Naive B cell (primary cell): ENCODE data around the gene TOPBP1. TPM values are rescaled to one million over a fixed set of nuclear protein-coding genes. Genes with fewer than 3 reads are reported as not detected.

Experiments
- ATAC-seq, 2 donors: fragments of 150-1000 bp; cut with Tn5 transposase; 2 replicates each; pipeline ENCODE4 v1.10.0; 2021; ENCODE audit warnings: low read depth in 2 of 2, mild to moderate bottlenecking in 2 of 2, moderate library complexity in 2 of 2
- DNase-seq: peaks from one replicate; pipeline ENCODE4 v3.0.0; 2022
- H3K27ac Mint-ChIP-seq, 6 donors: one replicate each; pipeline ENCODE4 v1.8.0; 2020 to 2022; ENCODE audit warnings: mild to moderate bottlenecking in 6 of 6, mixed read lengths in 6 of 6, moderate library complexity in 5 of 6, inconsistent platforms in 2 of 6
- H3K27me3 Mint-ChIP-seq, 3 donors: one replicate each; pipeline ENCODE4 v1.8.0; 2021 to 2022; ENCODE audit warnings: mixed read lengths in 3 of 3, mild to moderate bottlenecking in 1 of 3
- H3K36me3 Mint-ChIP-seq, 2 donors: one replicate each; pipeline ENCODE4 v1.8.0; 2020 to 2022; ENCODE audit warnings: mixed read lengths in 2 of 2, inconsistent platforms in 1 of 2, mild to moderate bottlenecking in 1 of 2
- H3K4me1 Mint-ChIP-seq, 3 donors: one replicate each; pipeline ENCODE4 v1.8.0; 2020 to 2022; ENCODE audit warnings: mixed read lengths in 3 of 3, inconsistent platforms in 1 of 3, mild to moderate bottlenecking in 1 of 3, moderate library complexity in 1 of 3
- H3K4me3 Mint-ChIP-seq, 8 donors: one replicate each; pipeline ENCODE4 v1.8.0; 2020 to 2022; ENCODE audit warnings: mild to moderate bottlenecking in 8 of 8, mixed read lengths in 8 of 8, moderate library complexity in 8 of 8, inconsistent platforms in 2 of 8
- H3K9me3 Mint-ChIP-seq, 7 donors: one replicate each; pipeline ENCODE4 v1.8.0; 2020 to 2022; ENCODE audit warnings: mixed read lengths in 7 of 7, mild to moderate bottlenecking in 5 of 7, inconsistent platforms in 2 of 7, moderate library complexity in 1 of 7
- polyA plus RNA-seq, 6 donors: library from polyadenylated mRNA; unstranded; fragments of 300-500 nt; fragmentation: Illumina TruSeq; gene quantifications; one replicate each; pipeline ENCODE4 v1.2.3, GENCODE V29; 2021; ENCODE audit warnings: low read depth in 6 of 6

The TOPBP1 gene
- polyA plus RNA-seq, 6 donors from 2014 or later: 1.6 to 20.8 (median 11.9) TPM

GRCh38 chr3:133591271-133591742, 70.4 kb downstream of the TOPBP1 start:
- DNase-seq (no peak), ATAC-seq (no peak)
- H3K27me3 Mint-ChIP-seq: no peaks in the 10 kb centered on the region
- H3K27ac Mint-ChIP-seq: peak overlapping the region in 1 of 6 donors; percentile 62
- peaks cover 0 to 19% (median 13%) of the 10 kb centered on the region in 3 donors for H3K4me1 Mint-ChIP-seq
- H3K9me3 Mint-ChIP-seq: no peaks in the 10 kb centered on the region
- H3K4me3 Mint-ChIP-seq: no peak overlapping the region
- H3K36me3 Mint-ChIP-seq: peaks cover 10 to 15% of the 10 kb centered on the region in 2 donors

DNA sequence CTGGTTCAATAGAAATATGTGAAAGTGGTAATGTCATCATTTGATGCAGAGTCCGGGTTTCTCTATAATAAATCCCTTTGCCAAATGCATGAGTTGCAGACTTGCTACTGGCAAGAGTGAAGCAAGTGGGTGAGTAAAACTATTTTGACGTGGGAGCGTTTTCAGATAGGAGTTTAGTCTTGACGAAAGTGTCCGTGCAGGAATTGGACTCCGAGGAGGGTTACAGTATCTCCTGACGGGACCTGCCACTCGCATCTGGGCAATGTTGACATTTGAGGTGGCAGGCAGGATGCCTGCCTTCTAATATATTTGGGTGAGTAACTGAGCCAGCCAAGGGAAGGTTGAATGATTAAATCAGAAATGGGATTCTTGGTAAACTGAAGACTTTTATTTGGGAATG, 72.2 kb downstream of the TOPBP1 start:
- no peaks in the 10 kb centered on the region for H3K9me3 Mint-ChIP-seq
- H3K27ac Mint-ChIP-seq: peak overlapping the region in 4 of 6 donors; percentile 5 to 57 (median 24)
- H3K4me3 Mint-ChIP-seq: no peak overlapping the region
- H3K36me3 Mint-ChIP-seq: peaks cover 10 to 15% of the 10 kb centered on the region in 2 donors
- DNase-seq: no peak
- no peaks in the 10 kb centered on the region for H3K27me3 Mint-ChIP-seq
- H3K4me1 Mint-ChIP-seq: peaks cover 0 to 21% (median 13%) of the 10 kb centered on the region in 3 donors
- ATAC-seq: no peak

- no peak for ATAC-seq
- no peak for DNase-seq
- H3K36me3 Mint-ChIP-seq: peaks cover 10 to 15% of the 10 kb centered on the region in 2 donors
- peaks cover 0 to 21% (median 13%) of the 10 kb centered on the region in 3 donors for H3K4me1 Mint-ChIP-seq
- H3K27ac Mint-ChIP-seq: peak overlapping the region in 2 of 6 donors; percentile 5 to 40
- H3K27me3 Mint-ChIP-seq: no peaks in the 10 kb centered on the region
- H3K4me3 Mint-ChIP-seq: no peak overlapping the region
- H3K9me3 Mint-ChIP-seq: no peaks in the 10 kb centered on the region
These were observed 72.8 kb downstream of the TOPBP1 start for GRCh38 chr3:133588784-133589465.

DNA sequence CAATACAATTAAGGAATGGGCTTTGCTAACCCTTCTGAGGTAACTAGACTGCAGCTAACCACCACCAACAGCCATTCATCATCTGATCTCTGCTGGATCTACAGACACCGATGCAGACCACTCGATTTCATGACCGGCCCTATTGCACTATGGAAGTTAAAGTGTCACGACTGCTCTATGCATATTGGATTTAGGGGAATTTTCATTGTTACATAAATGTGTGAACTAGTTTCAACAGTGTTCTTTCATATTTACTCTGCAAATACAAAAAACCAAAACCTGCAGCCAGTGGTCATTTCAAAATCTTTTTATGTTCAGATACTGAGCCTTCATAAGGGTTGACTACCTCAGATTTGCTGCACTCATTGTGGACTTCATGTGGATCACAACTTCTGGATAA, 73.7 kb downstream of the TOPBP1 start:
- Mint-ChIP-seq H3K9me3 (no peaks in the 10 kb centered on the region), H3K27ac (peak overlapping the region in 1 of 6 donors; percentile 5), H3K4me3 (no peak overlapping the region), H3K36me3 (peaks cover 10 to 15% of the 10 kb centered on the region in 2 donors), H3K27me3 (no peaks in the 10 kb centered on the region), H3K4me1 (peaks cover 5 to 18% (median 8%) of the 10 kb centered on the region in 3 donors)
- ATAC-seq: no peak
- DNase-seq: no peak

DNA sequence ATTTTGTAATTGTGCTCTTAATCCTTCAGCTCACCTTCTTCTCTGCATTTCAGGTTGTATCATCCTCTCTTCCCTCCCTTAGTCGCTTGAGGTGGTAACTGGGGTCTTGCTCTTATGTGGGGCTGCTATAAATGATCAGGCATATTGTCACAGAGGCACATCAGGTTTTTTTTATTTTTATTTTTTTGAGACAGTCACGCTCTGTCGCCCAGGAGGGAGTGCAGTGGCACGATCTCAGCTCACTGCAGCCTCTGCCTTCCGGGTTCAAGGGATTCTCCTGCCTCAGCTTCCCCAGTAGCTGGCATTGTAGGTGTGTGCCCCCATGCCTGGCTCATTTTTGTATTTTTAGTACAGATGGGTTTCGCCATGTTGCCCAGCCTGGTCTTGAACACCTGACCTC, 78.3 kb downstream of the TOPBP1 start:
- ATAC-seq (no peak), DNase-seq (no peak)
- Mint-ChIP-seq H3K4me1 (peaks cover 16 to 28% (median 19%) of the 10 kb centered on the region in 3 donors), H3K4me3 (peak overlapping the region in 1 of 8 donors; percentile 64), H3K27ac (peak overlapping the region in 4 of 6 donors; percentile 34 to 59 (median 52)), H3K9me3 (no peaks in the 10 kb centered on the region), H3K27me3 (no peaks in the 10 kb centered on the region), H3K36me3 (peaks cover 3 to 6% of the 10 kb centered on the region in 2 donors)

GRCh38 chr3:133578548-133579191, 83.1 kb downstream of the TOPBP1 start:
- peak overlapping the region in 2 of 8 donors; percentile 26 to 77 for H3K4me3 Mint-ChIP-seq
- H3K36me3 Mint-ChIP-seq: peaks cover 0 to 4% of the 10 kb centered on the region in 2 donors
- peaks cover 40 to 63% (median 49%) of the 10 kb centered on the region in 3 donors for H3K4me1 Mint-ChIP-seq
- ATAC-seq (no peak), DNase-seq (no peak)
- H3K9me3 Mint-ChIP-seq: no peaks in the 10 kb centered on the region
- no peaks in the 10 kb centered on the region for H3K27me3 Mint-ChIP-seq
- H3K27ac Mint-ChIP-seq: peak overlapping the region in 1 of 6 donors; percentile 53

- no peak for DNase-seq
- Mint-ChIP-seq H3K9me3 (no peaks in the 10 kb centered on the region), H3K27ac (peak overlapping the region in 2 of 6 donors; percentile 7 to 57), H3K27me3 (no peaks in the 10 kb centered on the region), H3K4me3 (peak overlapping the region; percentile 0 to 96 (median 82)), H3K36me3 (peaks cover 0 to 4% of the 10 kb centered on the region in 2 donors), H3K4me1 (peaks cover 48 to 74% (median 54%) of the 10 kb centered on the region in 3 donors)
- ATAC-seq: no peak
These were observed 85.6 kb downstream of the TOPBP1 start for GRCh38 chr3:133576169-133576568.

- DNase-seq: no peak
- peaks cover 0 to 4% of the 10 kb centered on the region in 2 donors for H3K36me3 Mint-ChIP-seq
- peak overlapping the region; percentile 93 to 97 (median 94) for H3K27ac Mint-ChIP-seq
- H3K4me1 Mint-ChIP-seq: peaks cover 48 to 79% (median 58%) of the 10 kb centered on the region in 3 donors
- no peak for ATAC-seq
- peak overlapping the region; percentile 78 to 96 (median 90) for H3K4me3 Mint-ChIP-seq
- H3K27me3 Mint-ChIP-seq: no peaks in the 10 kb centered on the region
- no peaks in the 10 kb centered on the region for H3K9me3 Mint-ChIP-seq
These were observed 86.7 kb downstream of the TOPBP1 start for GRCh38 chr3:133575086-133575485.

DNA sequence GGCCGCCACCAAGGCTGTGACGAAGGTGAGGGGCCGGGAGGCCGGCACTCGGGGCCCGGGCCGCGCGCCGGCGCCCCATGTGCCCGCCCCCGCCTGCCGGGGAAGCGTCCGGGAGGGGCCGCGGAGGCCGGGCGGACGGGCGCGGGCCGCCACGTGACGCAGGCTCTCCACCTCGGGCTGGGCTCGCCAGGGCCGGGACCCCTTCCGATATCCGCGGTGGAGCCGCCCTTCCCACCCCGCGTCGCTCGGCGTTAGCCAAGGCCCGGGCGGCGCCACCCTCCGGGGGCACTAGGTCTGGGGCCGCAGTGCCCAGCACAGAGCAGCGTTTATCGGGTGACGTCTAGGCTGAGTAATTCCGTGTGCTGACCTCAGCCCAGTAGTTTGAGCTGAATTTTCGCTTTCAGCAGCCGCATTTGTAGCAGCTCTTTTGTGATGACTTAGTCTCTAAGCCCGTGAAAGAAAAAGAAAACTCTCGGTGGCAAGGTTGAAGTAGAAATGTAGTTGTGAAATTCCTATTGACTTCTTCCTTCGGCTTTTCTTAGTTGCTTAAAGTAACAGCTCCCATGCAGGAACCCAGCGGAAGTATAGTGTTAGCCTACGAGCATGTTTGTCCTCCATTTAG, 87.4 kb downstream of the TOPBP1 start:
- ATAC-seq (peak; percentile 20 to 22), DNase-seq (peak; percentile 76)
- Mint-ChIP-seq H3K9me3 (no peaks in the 10 kb centered on the region), H3K4me1 (peaks cover 48 to 80% (median 65%) of the 10 kb centered on the region in 3 donors), H3K4me3 (peak overlapping the region; percentile 78 to 96 (median 90)), H3K36me3 (peaks cover 0 to 4% of the 10 kb centered on the region in 2 donors), H3K27me3 (no peaks in the 10 kb centered on the region), H3K27ac (peak overlapping the region; percentile 93 to 97 (median 94))

- no peaks in the 10 kb centered on the region for H3K9me3 Mint-ChIP-seq
These were observed 88.0 kb downstream of the TOPBP1 start, which contains the start of gene CDV3 for GRCh38 chr3:133573629-133574194. Gene CDV3, plus strand, starts transcription at chr3:133573686. Its CDS starts 359 bp downstream, at chr3:133574045.

GRCh38 chr3:133573054-133573628, 88.6 kb downstream of the TOPBP1 start:
- Mint-ChIP-seq H3K27ac (peak overlapping the region; percentile 93 to 99 (median 99)), H3K4me3 (peak overlapping the region; percentile 78 to 99 (median 92)), H3K27me3 (no peaks in the 10 kb centered on the region), H3K4me1 (peaks cover 47 to 73% (median 55%) of the 10 kb centered on the region in 3 donors), H3K36me3 (peaks cover 0 to 4% of the 10 kb centered on the region in 2 donors), H3K9me3 (no peaks in the 10 kb centered on the region)
- DNase-seq (peak; percentile 100), ATAC-seq (peak; percentile 72 to 75)

More at GRCh38 chr3:133573629-133574194, 88.0 kb downstream of the TOPBP1 start, which contains the start of gene CDV3:
- H3K27me3 Mint-ChIP-seq: no peaks in the 10 kb centered on the region
- H3K36me3 Mint-ChIP-seq: peaks cover 0 to 4% of the 10 kb centered on the region in 2 donors
- peak within 1 kb of the TSS; percentile 78 to 99 (median 93) for H3K4me3 Mint-ChIP-seq
- H3K27ac Mint-ChIP-seq: peak within 1 kb of the TSS; percentile 93 to 99 (median 99)
- ATAC-seq (peak; percentile 49 to 52), DNase-seq (peak; percentile 89)
- H3K4me1 Mint-ChIP-seq: peaks cover 48 to 75% (median 60%) of the 10 kb centered on the region in 3 donors

DNA sequence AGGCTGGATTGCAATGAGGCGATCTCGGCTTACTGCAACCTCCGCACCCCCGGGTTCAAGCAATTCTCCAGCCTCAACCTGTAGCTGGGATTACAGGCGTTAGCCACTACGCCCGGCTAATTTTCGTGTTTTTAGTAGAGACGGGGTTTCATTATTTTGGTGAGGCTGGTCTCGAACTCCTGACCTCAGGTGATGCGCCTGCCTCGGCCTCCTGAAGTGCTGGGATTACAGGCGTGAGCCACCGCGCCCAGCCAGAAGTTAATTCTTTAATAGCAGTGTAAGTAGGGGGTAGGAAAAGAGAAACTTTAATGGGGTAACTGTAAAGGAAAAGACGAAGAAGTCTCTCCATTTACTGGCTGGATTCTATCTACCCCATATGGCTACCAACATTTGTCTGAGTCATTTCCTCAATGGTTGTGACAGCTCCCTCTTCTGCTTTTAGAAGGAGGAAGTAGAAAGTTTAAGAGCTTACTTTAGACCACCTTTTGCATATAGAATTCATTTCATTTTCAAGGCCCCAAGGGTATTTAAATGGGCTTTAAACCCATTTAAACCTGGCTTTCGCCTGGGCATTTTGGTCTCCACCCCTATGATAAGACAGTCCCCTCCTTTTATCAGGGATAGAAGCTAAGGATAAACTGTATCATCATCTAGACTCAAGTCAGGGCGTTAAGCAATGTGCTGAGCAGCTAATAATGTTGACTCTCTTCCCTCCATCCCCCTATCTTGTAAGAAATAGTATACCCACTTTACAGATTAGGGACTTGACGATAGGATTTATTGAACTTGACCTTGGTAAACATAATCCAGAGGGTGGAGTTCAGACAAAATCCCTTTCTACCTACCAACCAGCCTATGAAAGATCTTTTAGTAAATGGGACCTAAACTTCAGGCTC, 89.3 kb downstream of the TOPBP1 start:
- no peaks in the 10 kb centered on the region for H3K9me3 Mint-ChIP-seq
- peak overlapping the region; percentile 78 to 99 (median 92) for H3K4me3 Mint-ChIP-seq
- peak overlapping the region; percentile 93 to 99 (median 99) for H3K27ac Mint-ChIP-seq
- ATAC-seq: peak; percentile 26 to 37
- no peaks in the 10 kb centered on the region for H3K27me3 Mint-ChIP-seq
- peaks cover 46 to 72% (median 48%) of the 10 kb centered on the region in 3 donors for H3K4me1 Mint-ChIP-seq
- peaks cover 0 to 4% of the 10 kb centered on the region in 2 donors for H3K36me3 Mint-ChIP-seq
- peak; percentile 79 for DNase-seq
